ENCODE measurements around the gene ZNF367.

DNA sequence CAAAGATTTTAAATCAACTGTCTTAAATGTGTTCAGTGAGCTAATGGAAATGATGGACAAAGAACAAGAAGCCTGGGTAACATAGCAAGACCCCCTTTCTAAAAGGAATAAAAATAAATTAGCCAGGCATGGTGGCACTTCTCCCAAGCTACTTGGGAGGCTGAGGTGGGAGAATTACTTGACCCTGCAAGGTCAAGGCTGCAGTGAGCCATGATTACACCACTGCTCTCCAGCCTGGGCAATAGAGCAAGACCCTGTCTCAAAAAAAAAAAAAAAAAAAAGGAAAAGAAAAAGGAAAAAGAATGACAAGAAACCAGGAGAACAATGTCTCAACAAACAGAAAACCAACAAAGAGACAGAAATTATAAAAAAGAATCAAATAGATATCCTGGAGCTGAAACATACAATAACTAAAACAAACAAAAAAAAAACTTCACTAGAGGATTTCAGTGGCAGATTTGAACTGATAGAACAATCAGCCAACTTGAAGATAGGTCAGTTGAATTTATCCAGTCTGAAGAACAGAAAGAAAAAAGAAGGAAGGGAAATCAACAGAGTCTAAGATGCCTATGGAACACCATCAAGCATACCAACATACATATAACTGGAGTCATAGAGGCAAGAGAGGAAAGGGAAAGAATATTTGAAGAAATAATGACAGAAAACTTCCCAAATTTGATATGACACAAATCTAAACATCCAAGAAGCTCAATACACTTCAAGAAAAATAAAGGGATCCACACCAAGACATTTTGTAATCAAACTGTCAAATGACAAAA lies 17.8 kb downstream of the ZNF367 start:
- TF ChIP-seq CTCF (conservative IDR thresholded peaks at IDR 0.05; ENCODE audit: low read length) (no peak), EZH2phosphoT487 (IDR thresholded peaks at IDR 0.05; ENCODE audit: borderline replicate concordance) (no peak)
